ENCODE measurements around the gene TMEM200C.

DNA sequence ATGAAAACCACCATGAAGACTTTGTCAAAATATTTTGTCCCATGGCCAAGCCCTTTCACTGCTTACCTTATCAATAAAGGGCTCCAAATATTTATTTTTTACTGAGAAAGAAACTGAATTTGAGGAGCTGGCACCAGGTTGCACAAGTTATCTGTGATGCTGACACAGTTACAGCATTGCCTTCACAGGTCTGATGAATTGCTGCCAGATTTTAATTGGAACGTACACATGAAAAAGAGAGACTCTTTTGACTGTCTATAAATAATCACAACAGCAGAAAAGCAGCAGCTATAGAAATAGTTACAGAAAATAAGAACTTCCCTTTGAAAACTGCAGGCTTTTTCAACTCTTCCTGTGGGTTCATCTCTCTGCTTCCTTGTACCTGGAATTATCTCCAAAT is 23.9 kb downstream of the TMEM200C start:
- TF ChIP-seq EGR1 (IDR thresholded peaks at IDR 0.05) (no peak), TEAD4 (IDR thresholded peaks at IDR 0.05) (no peak), NFIC (IDR thresholded peaks at IDR 0.05) (no peak), CREB1 (IDR thresholded peaks at IDR 0.05; ENCODE audit: low read depth) (no peak), YY1 (IDR thresholded peaks at IDR 0.05; ENCODE audit: low read depth) (no peak), TCF12 (IDR thresholded peaks at IDR 0.05; ENCODE audit: low read depth) (no peak), FOXM1 (IDR thresholded peaks at IDR 0.05; ENCODE audit: borderline replicate concordance, low read depth) (no peak), EP300 (IDR thresholded peaks at IDR 0.05; ENCODE audit: borderline replicate concordance) (no peak)
- TF ChIP-seq, protein P1, sequence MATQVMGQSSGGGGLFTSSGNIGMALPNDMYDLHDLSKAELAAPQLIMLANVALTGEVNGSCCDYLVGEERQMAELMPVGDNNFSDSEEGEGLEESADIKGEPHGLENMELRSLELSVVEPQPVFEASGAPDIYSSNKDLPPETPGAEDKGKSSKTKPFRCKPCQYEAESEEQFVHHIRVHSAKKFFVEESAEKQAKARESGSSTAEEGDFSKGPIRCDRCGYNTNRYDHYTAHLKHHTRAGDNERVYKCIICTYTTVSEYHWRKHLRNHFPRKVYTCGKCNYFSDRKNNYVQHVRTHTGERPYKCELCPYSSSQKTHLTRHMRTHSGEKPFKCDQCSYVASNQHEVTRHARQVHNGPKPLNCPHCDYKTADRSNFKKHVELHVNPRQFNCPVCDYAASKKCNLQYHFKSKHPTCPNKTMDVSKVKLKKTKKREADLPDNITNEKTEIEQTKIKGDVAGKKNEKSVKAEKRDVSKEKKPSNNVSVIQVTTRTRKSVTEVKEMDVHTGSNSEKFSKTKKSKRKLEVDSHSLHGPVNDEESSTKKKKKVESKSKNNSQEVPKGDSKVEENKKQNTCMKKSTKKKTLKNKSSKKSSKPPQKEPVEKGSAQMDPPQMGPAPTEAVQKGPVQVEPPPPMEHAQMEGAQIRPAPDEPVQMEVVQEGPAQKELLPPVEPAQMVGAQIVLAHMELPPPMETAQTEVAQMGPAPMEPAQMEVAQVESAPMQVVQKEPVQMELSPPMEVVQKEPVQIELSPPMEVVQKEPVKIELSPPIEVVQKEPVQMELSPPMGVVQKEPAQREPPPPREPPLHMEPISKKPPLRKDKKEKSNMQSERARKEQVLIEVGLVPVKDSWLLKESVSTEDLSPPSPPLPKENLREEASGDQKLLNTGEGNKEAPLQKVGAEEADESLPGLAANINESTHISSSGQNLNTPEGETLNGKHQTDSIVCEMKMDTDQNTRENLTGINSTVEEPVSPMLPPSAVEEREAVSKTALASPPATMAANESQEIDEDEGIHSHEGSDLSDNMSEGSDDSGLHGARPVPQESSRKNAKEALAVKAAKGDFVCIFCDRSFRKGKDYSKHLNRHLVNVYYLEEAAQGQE (IDR thresholded peaks at IDR 0.05; ENCODE audit: low read depth) = no peak
